ENCODE results near the gene CLDN5.

DNA sequence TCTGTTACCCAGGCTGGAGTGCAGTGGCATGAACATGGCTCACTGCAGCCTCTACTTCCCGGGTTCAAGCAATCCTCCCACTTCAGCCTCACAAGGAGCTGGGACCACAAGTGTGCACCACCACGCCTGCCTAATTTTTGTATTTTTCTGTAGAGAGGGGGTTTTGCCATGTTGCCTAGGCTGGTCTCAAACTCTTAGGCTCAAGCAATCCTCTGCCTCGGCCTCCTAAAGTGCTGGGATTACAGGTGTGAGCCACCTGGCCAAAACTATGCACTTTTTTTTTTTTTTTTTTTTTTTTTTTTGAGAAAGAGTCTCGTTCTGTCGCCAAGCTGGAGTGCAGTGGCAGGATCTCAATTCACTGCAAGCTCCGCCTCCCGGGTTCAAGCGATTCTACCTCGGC, 12.4 kb upstream of the CLDN5 start:
- TF ChIP-seq, protein P1, sequence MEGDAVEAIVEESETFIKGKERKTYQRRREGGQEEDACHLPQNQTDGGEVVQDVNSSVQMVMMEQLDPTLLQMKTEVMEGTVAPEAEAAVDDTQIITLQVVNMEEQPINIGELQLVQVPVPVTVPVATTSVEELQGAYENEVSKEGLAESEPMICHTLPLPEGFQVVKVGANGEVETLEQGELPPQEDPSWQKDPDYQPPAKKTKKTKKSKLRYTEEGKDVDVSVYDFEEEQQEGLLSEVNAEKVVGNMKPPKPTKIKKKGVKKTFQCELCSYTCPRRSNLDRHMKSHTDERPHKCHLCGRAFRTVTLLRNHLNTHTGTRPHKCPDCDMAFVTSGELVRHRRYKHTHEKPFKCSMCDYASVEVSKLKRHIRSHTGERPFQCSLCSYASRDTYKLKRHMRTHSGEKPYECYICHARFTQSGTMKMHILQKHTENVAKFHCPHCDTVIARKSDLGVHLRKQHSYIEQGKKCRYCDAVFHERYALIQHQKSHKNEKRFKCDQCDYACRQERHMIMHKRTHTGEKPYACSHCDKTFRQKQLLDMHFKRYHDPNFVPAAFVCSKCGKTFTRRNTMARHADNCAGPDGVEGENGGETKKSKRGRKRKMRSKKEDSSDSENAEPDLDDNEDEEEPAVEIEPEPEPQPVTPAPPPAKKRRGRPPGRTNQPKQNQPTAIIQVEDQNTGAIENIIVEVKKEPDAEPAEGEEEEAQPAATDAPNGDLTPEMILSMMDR (IDR thresholded peaks at IDR 0.05), result no peak
- TF ChIP-seq POLR2A (IDR thresholded peaks at IDR 0.05) (no peak), POLR2AphosphoS5 (IDR thresholded peaks at IDR 0.05; ENCODE audit: insufficient read depth in 1 of 2, low read depth in 1 of 2) (no peak)
